HG03039 (cell line): ENCODE data around the gene HPS3.

Experiments
- ATAC-seq: cut with Tn5 transposase; IDR thresholded peaks from one replicate; pipeline ENCODE4 v1.9.1; 2021; ENCODE audit warnings: mild to moderate bottlenecking, moderate library complexity; ENCODE audit not compliant: unreplicated experiment

HPS3 gene

GRCh38 chr3:149120051-149120972, 9.1 kb upstream of the HPS3 start:
- no peak for ATAC-seq

DNA sequence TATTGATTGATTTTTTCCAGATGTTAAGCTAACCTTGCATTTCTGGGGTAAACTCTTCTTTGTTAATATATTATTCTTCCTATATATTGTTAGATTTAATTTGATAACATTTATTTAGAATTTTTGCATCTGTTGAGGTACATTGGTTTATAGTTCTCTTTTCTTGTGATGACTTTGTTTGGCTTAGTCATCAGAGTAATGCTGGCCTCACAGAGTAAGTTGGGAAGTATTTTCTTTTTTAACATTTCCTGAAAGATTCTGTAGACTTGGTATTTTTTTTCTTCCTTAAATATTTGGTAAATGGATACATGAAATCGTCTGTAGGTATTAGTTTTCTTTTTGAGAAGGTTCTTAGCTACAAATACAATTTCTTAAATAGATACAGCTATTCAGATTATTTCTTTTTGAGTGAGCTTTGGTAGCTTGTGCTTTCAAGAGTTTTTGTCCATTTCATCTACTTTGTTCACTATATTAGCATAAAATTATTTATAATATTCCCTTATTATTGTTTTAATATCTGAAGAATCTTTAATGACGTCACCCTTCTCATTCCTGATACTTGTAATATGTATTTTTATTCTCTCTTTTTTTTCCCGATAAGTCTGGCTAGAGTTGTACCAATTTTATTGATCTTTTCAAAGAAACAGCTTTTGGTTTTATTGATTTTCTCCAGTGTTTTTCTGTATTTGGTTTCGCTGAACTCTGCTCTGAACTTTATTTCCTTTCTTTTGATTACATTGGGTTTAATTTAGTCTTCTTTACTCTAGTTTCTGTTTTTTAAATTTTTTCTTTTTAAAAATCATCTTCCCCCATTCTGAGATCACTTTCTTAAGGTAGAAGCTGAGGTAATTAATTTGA, 6.5 kb upstream of the HPS3 start:
- ATAC-seq = no peak

- no peak for ATAC-seq
Observed at GRCh38 chr3:149128821-149129220, 617 bp upstream of the HPS3 start.

DNA sequence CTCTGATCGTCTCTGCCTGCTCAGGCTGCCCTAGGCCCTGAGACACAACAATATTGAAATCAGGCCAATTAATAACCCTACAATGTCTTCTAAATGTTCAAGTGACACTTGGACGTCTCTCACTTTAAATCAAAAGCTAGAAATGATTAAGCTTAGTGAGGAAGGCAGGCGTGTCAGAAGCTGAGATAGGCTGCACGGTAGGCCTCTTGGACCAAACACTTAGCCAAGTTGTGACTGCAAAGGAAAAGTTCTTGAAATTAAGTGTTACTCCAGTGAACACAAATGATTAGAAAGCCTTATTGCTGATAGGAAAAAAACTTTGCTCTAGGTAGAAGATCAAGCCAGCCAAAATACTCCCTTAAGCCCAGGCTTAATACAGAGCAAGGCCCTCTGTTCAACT, 2.2 kb downstream of the HPS3 start:
- no peak for ATAC-seq

DNA sequence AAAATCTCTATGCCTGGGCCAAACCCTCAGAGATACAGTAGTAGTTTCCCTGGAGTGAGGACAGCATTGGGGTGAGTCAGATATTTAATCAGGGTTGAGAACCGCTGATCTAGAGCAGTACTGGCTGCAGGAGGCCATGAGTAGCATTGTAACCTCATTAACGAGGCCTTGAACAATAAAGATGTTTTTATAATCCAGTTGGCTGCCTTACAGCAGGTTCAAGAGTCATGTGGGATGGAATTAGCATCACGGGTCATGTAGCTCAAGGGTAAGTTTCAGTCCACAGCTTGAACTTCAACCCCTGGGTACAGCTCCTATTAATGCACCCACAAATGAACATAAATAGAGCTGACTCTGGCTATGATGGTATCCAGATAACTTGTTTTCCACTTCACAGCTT, 5.1 kb downstream of the HPS3 start:
- no peak for ATAC-seq

DNA sequence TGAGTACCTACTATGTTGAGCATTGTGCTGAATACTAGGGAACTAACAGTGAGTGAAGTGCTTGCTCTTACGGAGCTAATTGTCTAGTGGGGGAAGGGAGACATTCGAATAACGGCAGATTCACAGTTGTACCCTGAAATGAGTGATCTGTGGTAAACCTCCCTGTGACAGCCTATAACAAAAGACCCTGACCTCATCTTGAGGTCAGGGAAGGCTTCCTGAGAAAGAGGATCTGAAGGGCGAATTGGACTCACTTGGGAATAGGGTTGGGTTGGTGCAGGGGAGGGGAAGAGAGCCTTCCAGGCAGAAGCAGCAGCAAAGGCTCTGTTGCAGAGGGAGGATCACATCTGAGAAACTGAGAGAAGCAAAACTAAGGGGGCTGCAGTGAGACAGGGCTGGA, 13.2 kb downstream of the HPS3 start:
- no peak for ATAC-seq

DNA sequence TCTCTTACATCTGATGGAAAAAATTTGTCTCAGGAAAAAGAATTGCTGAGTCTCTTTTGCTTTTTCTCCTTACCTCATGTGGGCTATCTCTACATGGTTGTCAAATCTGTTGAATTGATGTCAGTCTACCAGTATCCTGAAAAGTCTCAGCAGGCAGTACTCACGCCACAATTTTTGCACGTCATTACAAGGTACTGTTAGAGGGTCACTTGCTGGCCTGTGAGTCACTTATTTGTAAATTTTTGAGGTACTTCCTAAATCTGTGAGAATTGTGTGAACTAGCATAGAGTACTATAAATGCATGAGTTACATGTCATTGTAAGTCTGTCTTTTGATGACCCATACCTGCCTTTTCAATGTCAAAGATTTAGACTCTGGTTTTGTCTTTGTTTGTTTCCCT, 15.9 kb downstream of the HPS3 start:
- ATAC-seq = no peak

DNA sequence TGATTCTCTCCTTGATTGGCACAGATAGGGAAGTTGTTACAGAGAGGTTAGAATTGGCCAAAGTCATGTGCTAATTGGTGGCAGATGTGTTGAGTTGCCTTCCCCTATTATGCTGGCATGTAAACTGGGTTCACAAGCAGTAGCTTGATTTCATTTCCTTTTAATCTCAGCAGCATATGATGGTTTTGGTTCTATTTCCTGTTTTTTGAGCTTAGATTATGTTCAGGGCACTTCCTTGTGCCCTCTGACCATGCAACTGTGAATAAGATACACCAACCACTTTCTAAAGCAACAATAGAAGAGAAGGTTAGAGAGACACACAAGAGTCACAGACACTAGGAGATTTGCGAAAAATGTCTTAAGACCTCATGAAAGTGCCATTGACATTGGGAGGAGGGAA, 16.5 kb downstream of the HPS3 start:
- peak; percentile 45 for ATAC-seq

DNA sequence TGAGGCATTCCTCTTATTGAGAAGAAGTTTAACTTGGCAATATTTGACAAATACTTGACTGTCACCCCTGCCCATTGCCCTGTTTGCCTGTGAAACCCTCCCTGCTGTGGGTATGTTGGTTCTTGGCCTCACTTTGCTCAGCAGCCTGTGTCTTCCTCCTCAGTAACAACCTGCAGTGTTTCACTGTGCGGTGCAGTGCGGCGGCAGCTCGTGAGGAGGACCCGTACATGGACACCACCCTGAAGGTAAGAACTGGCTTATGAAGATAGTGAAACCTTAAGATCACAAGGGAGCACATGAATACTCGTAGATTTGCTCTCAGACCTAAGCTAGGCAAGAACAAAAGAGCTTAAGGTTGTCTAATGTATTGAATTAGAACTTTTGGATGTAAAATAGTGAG, 21.0 kb downstream of the HPS3 start:
- ATAC-seq = no peak

GRCh38 chr3:149151843-149152242, 22.4 kb downstream of the HPS3 start:
- no peak for ATAC-seq

GRCh38 chr3:149152420-149152819, 23.0 kb downstream of the HPS3 start:
- ATAC-seq = peak; percentile 96

GRCh38 chr3:149153402-149153801, 24.0 kb downstream of the HPS3 start:
- ATAC-seq = no peak

GRCh38 chr3:149160754-149161300, 31.4 kb downstream of the HPS3 start:
- no peak for ATAC-seq

DNA sequence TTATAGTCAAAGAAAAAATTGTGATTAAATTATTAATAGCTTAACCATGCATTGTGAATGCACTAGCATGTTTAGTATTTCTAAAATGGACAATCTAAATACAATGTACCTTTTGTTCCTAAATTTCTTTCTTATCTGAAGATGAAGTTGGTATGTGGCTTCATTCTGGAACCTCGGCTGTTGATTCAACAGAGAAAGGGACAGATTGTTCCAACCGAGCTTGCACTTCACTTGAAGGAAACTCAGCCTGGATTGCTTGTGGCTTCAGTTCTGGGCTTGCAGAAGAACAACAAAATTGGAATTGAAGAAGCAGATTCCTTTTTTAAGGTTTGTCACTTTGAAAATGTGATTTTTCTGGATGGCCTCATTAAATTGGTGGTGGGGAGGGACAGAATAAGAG, 32.6 kb downstream of the HPS3 start:
- no peak for ATAC-seq

DNA sequence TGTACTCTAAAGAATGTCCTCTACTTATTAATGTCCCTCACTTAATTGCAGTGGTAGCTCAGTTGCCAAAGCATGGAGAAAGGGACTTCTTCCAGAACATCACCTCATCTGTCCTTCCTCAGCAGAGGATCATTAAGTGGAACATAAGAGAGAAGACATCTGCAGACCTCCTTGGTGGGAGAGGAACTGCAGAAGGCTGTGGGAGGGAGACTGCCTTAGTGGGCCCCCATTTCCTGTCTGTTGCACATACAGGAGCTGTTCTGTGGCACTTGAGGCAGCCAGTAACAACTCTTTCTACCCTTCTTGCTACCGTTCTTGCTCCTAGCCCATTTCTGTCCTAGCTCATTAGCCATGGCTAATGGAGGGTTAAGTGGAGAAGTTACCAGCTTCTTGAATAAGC, 33.6 kb downstream of the HPS3 start:
- no peak for ATAC-seq

DNA sequence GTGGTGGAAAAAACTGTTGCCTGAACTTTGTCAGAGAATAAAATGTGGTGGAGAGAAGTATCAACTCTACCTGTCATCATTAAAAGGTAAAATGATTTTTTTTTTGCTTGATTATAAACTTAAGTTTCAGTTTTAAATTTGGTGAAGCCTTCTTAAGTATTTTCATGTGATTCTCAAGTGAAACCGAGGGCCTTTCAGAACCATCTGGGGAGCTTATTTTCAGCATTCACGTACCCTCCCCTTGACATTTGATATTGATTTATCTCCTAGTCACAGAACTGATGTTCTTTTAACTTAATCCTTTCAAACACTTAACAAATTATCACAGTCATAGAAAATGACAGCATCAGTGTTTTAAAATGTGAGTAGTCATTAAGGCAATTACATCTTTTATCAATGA, 38.5 kb downstream of the HPS3 start:
- no peak for ATAC-seq

GRCh38 chr3:149170672-149171071, 41.2 kb downstream of the HPS3 start:
- no peak for ATAC-seq

DNA sequence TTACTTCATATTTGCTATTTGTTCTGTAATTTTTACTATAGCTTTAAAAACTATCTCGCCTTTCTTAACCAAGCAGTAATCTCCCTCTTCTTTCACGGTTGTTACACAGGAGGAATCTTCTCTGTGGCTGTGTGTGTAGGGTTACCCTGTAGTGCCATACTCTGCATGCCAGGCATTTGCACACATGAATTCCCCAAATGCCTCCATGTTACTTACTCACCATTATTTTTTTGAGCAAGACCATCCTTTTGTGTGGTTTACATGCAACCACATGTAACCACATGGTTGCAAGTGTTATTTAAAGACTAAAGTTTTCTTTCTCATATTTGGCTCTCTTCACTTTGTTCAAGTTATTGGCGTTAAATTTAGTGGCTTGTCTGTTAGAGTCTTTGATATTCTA, 45.5 kb downstream of the HPS3 start:
- peak; percentile 98 for ATAC-seq

DNA sequence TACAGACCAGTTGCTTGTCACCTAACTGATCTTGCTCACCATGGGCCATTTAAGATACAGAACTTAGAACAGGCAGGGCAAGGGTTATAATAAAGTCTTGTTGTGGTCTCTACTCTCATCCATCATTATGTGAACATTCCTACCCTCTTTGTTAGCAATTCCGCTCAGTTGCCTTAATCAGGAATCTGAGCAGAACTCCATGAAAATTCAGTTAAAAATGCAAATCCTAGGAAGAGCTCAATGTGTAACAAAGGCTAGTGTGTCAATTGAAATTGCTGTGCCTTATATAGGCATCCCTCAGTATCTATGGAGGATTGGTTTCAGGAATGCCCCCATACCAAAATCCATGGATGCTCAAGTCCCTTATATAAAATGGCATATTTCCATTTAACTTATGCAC, 47.7 kb downstream of the HPS3 start:
- ATAC-seq = no peak

GRCh38 chr3:149179220-149179619, 49.8 kb downstream of the HPS3 start:
- ATAC-seq = no peak

- ATAC-seq = no peak
Observed at GRCh38 chr3:149180057-149180573, 50.7 kb downstream of the HPS3 start.
